ENCODE data around the gene KRTAP5-2. TPM values are rescaled to one million over a fixed set of nuclear protein-coding genes. Genes with fewer than 3 reads are reported as not detected.

Gene KRTAP5-2
- total RNA-seq, 4 donors from 2014 or later, result not detected

GRCh38 chr11:1566381-1567051, 31.6 kb downstream of the KRTAP5-2 start:
- 47 to 81% methylated on average over 7 to 11 of the region's 20 CpGs for WGBS, 2 donors
- H3K27ac ChIP-seq, result peak overlapping the region in 3 of 4 donors; percentile 13 to 99 (median 75)

DNA sequence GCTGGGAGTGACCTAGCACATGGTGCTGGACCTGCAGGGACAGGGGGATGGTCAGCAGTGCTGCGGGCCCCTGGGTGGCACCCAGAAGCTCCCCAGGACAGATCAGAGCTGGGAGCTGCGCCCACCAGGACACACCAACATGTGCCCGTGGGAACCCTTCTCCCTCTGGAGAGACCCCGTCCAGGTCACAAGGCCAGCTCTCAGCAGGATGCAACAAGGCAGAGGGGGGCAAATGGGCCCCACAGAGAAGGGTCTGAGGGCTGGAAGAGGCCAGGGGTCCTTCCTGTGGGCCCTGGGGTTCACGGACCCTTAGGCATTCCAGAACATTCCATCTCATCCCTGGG, 32.2 kb downstream of the KRTAP5-2 start:
- H3K27ac ChIP-seq, result peak overlapping the region; percentile 13 to 99 (median 74)
- H3K9me3 ChIP-seq, result no peaks in the 10 kb centered on the region
- DNase-seq (ENCODE audit: low spot score in 2 of 2), result no peak
- H3K27me3 ChIP-seq, result no peaks in the 10 kb centered on the region
- peaks cover 0 to 40% (median 0%) of the 10 kb centered on the region in 3 donors for H3K36me3 ChIP-seq
- TF ChIP-seq, protein P1, sequence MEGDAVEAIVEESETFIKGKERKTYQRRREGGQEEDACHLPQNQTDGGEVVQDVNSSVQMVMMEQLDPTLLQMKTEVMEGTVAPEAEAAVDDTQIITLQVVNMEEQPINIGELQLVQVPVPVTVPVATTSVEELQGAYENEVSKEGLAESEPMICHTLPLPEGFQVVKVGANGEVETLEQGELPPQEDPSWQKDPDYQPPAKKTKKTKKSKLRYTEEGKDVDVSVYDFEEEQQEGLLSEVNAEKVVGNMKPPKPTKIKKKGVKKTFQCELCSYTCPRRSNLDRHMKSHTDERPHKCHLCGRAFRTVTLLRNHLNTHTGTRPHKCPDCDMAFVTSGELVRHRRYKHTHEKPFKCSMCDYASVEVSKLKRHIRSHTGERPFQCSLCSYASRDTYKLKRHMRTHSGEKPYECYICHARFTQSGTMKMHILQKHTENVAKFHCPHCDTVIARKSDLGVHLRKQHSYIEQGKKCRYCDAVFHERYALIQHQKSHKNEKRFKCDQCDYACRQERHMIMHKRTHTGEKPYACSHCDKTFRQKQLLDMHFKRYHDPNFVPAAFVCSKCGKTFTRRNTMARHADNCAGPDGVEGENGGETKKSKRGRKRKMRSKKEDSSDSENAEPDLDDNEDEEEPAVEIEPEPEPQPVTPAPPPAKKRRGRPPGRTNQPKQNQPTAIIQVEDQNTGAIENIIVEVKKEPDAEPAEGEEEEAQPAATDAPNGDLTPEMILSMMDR (IDR thresholded peaks at IDR 0.05), result no peak
- TF ChIP-seq EP300 (IDR thresholded peaks at IDR 0.05), result no peak
- no peak for TF ChIP-seq POLR2A (IDR thresholded peaks at IDR 0.05)
- peaks cover 0 to 68% (median 12%) of the 10 kb centered on the region in 4 donors for H3K4me1 ChIP-seq
- 82 to 88% methylated on average over 4 to 5 of the region's 5 CpGs for WGBS, 2 donors
- H3K4me3 ChIP-seq, result no peak overlapping the region

More at GRCh38 chr11:1566381-1567051, 31.6 kb downstream of the KRTAP5-2 start:
- Histone ChIP-seq H3K36me3 (peaks cover 0 to 33% (median 0%) of the 10 kb centered on the region in 3 donors), H3K27me3 (no peaks in the 10 kb centered on the region), H3K4me3 (no peak overlapping the region), H3K9me3 (no peaks in the 10 kb centered on the region), H3K4me1 (peaks cover 0 to 71% (median 15%) of the 10 kb centered on the region in 4 donors)
- DNase-seq (ENCODE audit: low spot score in 2 of 2), result no peak
- TF ChIP-seq EP300 (IDR thresholded peaks at IDR 0.05), result peak in 1 of 2 donors; percentile 15
- TF ChIP-seq, protein P1 (IDR thresholded peaks at IDR 0.05), result no peak

DNA sequence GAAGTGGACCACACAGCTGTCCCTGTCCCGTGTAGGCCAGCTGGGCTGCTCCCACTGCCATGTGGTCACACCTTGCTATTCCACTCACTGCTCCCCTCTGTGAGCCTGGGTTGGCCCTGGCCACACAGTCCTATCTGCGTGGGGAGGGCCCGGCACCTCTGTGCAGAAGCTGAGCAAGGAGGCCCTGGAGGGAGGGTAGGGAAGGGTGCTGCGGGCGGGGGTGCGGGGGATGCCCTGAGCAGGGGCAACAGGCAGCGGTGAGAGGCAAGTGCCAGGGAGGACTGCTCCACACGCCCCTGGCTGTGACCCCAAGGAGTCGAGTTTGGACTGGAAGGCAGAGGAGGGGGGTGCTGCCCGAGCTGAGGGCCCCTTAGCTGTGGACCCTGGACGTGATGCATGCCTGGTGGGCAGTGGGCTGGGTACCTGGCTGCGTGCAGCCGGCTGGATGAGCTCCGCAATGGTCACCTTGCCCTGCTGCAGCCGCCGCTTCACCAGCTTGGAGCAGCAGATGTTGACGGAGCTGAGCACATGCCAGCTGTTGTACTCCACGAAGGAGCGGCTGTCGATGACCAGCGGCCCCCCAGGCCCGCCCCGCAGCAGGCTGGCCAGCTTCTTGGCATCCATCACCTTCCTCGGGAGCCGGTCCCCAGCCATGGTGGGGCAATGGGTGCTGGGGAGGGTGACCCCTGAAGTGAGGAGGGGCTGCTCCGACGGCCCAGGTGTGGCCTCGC, 32.8 kb downstream of the KRTAP5-2 start:
- H3K27me3 ChIP-seq, result no peaks in the 10 kb centered on the region
- peak overlapping the region; percentile 50 to 99 (median 74) for H3K27ac ChIP-seq
- WGBS, 2 donors, result 54 to 63% methylated on average over 15 to 20 of the region's 28 CpGs
- TF ChIP-seq, protein P1 (IDR thresholded peaks at IDR 0.05), result no peak
- TF ChIP-seq EP300 (IDR thresholded peaks at IDR 0.05), result no peak
- TF ChIP-seq POLR2A (IDR thresholded peaks at IDR 0.05), result no peak
- peaks cover 0 to 40% (median 0%) of the 10 kb centered on the region in 3 donors for H3K36me3 ChIP-seq
- no peak overlapping the region for H3K4me3 ChIP-seq
- H3K9me3 ChIP-seq, result no peaks in the 10 kb centered on the region
- DNase-seq (ENCODE audit: low spot score in 2 of 2), result no peak
- peaks cover 0 to 68% (median 9%) of the 10 kb centered on the region in 4 donors for H3K4me1 ChIP-seq

GRCh38 chr11:1564535-1565172, 33.4 kb downstream of the KRTAP5-2 start:
- Histone ChIP-seq H3K27me3 (no peaks in the 10 kb centered on the region), H3K9me3 (no peaks in the 10 kb centered on the region), H3K4me3 (no peak overlapping the region), H3K36me3 (peaks cover 0 to 40% (median 0%) of the 10 kb centered on the region in 3 donors), H3K4me1 (peaks cover 0 to 69% (median 13%) of the 10 kb centered on the region in 4 donors), H3K27ac (peak overlapping the region; percentile 50 to 99 (median 74))
- TF ChIP-seq POLR2A (IDR thresholded peaks at IDR 0.05) (peak in 1 of 2 donors; percentile 31), EP300 (IDR thresholded peaks at IDR 0.05) (peak in 1 of 2 donors; percentile 60)
- TF ChIP-seq, protein P1 (IDR thresholded peaks at IDR 0.05), result no peak
- WGBS, 2 donors, result 29 to 48% methylated on average over 6 to 13 of the region's 16 CpGs
- no peak for DNase-seq (ENCODE audit: low spot score in 2 of 2)
